HepG2 (cell line): ENCODE results near the gene GHRH. TPM values are rescaled to one million over a fixed set of nuclear protein-coding genes. Genes with fewer than 3 reads are reported as not detected.

Experiments used
- ATAC-seq: fragments of 200-7000 bp; cut with Tn5 transposase; 3 replicates; pipeline ENCODE4 v1.9.1; 2020; ENCODE audit warnings: mild to moderate bottlenecking, moderate library complexity
- BruUV-seq: library from RNA; stranded (reverse); fragments of 400-500 nt; replicated peaks from 2 replicates; lab custom pipeline; 2021; lab: Mats Ljungman, UMichigan
- CTCF ChIA-PET: fragments of 300-600 bp; formaldehyde crosslinking; extraction: SDS; loops from one replicate; lab custom pipeline; 2021; ENCODE audit warnings: low total read pairs, inconsistent platforms, low intra/inter-chr PET ratio; lab: Yijun Ruan, JAX
- POLR2A ChIA-PET: fragments of 350-600 bp; sonication (Branson Sonifier 250); formaldehyde crosslinking; loops from one replicate; lab custom pipeline; 2020; ENCODE audit warnings: antibody characterized with exemption, inconsistent platforms; lab: Yijun Ruan, JAX
- DNase-seq: peaks from one replicate; pipeline ENCODE4 v3.0.0-alpha.2; 2015; ENCODE audit warnings: low spot score
- FAIRE-seq: peaks from 3 replicates; lab custom pipeline; 2011; peaks lifted over from hg19 to GRCh38; lab: Jason Lieb, UNC
- H2AFZ ChIP-seq: one replicate; pipeline ENCODE4 v1.6.1; 2011; ENCODE audit warnings: low read length, inconsistent platforms
- H3K27ac ChIP-seq: fragments of 300-600 bp; 3 replicates; pipeline ENCODE4 v1.8.0; 2011; ENCODE audit warnings: mixed run types, mild to moderate bottlenecking, mixed read lengths, low read length, inconsistent platforms; ENCODE audit not compliant: insufficient read depth; ENCODE audit errors: extremely low read length
- H3K27me3 ChIP-seq, 2 experiments: fragments of 200-600 bp in 1 of 2; 2 replicates in 1 of 2; 3 replicates in 1 of 2; pipeline versions ENCODE4 v1.6.0 to v1.8.0; 2011; ENCODE audit warnings: low read length in 2 of 2, mild to moderate bottlenecking in 2 of 2, moderate library complexity in 2 of 2, inconsistent platforms in 1 of 2; ENCODE audit not compliant: insufficient read depth in 2 of 2, control insufficient read depth in 1 of 2
- H3K36me3 ChIP-seq, 2 experiments: fragments of 200-600 bp in 1 of 2; replicated peaks in 1 of 2; 2 replicates in 1 of 2; 3 replicates in 1 of 2; pipeline versions ENCODE4 v1.5.1 to v1.8.0; 2011; ENCODE audit warnings: low read length in 2 of 2, inconsistent platforms in 1 of 2; ENCODE audit not compliant: insufficient read depth in 2 of 2, control insufficient read depth in 1 of 2
- H3K4me1 ChIP-seq: 2 replicates; pipeline ENCODE4 v1.5.1; 2012; ENCODE audit warnings: low read length, inconsistent platforms; ENCODE audit not compliant: insufficient read depth
- H3K4me2 ChIP-seq: 2 replicates; pipeline ENCODE4 v1.6.0; 2011; ENCODE audit warnings: low read depth, low read length, inconsistent platforms
- H3K4me3 ChIP-seq, 3 experiments: fragments of 200-600 bp in 1 of 3; sonication (generic), shearing (Covaris generic) in 1 of 3; replicated peaks in 1 of 3; 2 replicates each; pipeline ENCODE4 v1.5.1; 2011 to 2016; ENCODE audit warnings: low read length in 3 of 3, inconsistent platforms in 2 of 3, low read depth in 2 of 3, mild to moderate bottlenecking in 2 of 3, control low read depth in 1 of 3, mixed read lengths in 1 of 3; ENCODE audit not compliant: insufficient read depth in 1 of 3
- H3K79me2 ChIP-seq: one replicate; pipeline ENCODE4 v1.6.1; 2011; ENCODE audit warnings: low read length, inconsistent platforms; ENCODE audit not compliant: insufficient read depth
- H3K9ac ChIP-seq: 2 replicates; pipeline ENCODE4 v1.6.0; 2011; ENCODE audit warnings: mild to moderate bottlenecking, low read depth, low read length, inconsistent platforms; ENCODE audit not compliant: insufficient read depth
- H3K9me3 ChIP-seq: 2 replicates; pipeline ENCODE4 v1.5.1; 2012; ENCODE audit warnings: mild to moderate bottlenecking, low read length
- H4K20me1 ChIP-seq: 2 replicates; pipeline ENCODE4 v1.6.0; 2011; ENCODE audit warnings: inconsistent platforms, mild to moderate bottlenecking, low read length, moderate library complexity; ENCODE audit not compliant: insufficient read depth
- NCOA1 ChIP-seq: sonication (generic); formaldehyde crosslinking; IDR thresholded peaks from 2 replicates; pipeline ENCODE4 v1.9.0; 2021; ENCODE audit warnings: missing genetic modification reagents
- PBX3 ChIP-seq: sonication (generic); formaldehyde crosslinking; IDR thresholded peaks from 2 replicates; pipeline ENCODE4 v1.8.1; 2023; ENCODE audit warnings: missing genetic modification reagents, inconsistent platforms, borderline replicate concordance
- ZBTB4 ChIP-seq: sonication (generic); formaldehyde crosslinking; IDR thresholded peaks from 2 replicates; pipeline ENCODE4 v1.4.0; 2020; ENCODE audit warnings: missing genetic modification reagents, mild to moderate bottlenecking, borderline replicate concordance
- ZNF609 ChIP-seq: sonication (generic); formaldehyde crosslinking; IDR thresholded peaks from 2 replicates; pipeline ENCODE4 v1.4.0; 2020; ENCODE audit warnings: mild to moderate bottlenecking, missing genetic modification reagents, borderline replicate concordance
- ZNF614 ChIP-seq: IDR thresholded peaks from 2 replicates; pipeline ENCODE4 v1.6.1; 2018; ENCODE audit warnings: missing biosample characterization, missing genetic modification reagents, inconsistent platforms, borderline replicate concordance
- ZNF75D ChIP-seq: sonication (generic); formaldehyde crosslinking; IDR thresholded peaks from 2 replicates; pipeline ENCODE4 v1.8.1; 2023; ENCODE audit warnings: missing genetic modification reagents, mild to moderate bottlenecking, borderline replicate concordance
- WGBS: methylation state at CpG from one replicate; pipeline ENCODE4 v1.1.6; 2017; ENCODE audit warnings: low lambda C conversion rate; 5-methylcytosine and 5-hydroxymethylcytosine counted together
- in situ Hi-C: cut with HindIII; loops from 2 replicates; pipeline ENCODE4 v1.10.0; 2017; ENCODE audit warnings: low pct_unique_long_range_greater_than_20kb; ENCODE audit not compliant: extremely low pct_ligation_motif_present
- intact Hi-C: fragments of 100-400 bp; cut with micrococcal nuclease; formaldehyde crosslinking; loops from one replicate; pipeline ENCODE4 v1.10.0; 2022; ENCODE audit not compliant: unreplicated experiment
- polyA plus RNA-seq, 8 experiments: library from polyadenylated mRNA; depleted of rRNA in 3 of 8; stranded (reverse) in 7 of 8; unstranded in 1 of 8; fragments of >200 nt; fragmentation: Illumina TruSeq in 4 of 8; extraction: Trizol in 4 of 8; gene quantifications; 2 replicates each; pipeline versions ENCODE4 v1.2.1 to v1.2.3, GENCODE V29; 2011 to 2016; ENCODE audit warnings: low read depth in 4 of 8, missing spikeins in 1 of 8, mixed read lengths in 1 of 8; ENCODE audit not compliant: insufficient read depth in 1 of 8
- total RNA-seq, 5 experiments: library from RNA; depleted of rRNA; stranded (reverse); fragments of >200 nt; fragmentation: Illumina TruSeq; extraction: Trizol; gene quantifications; 2 replicates each; pipeline ENCODE4 v1.2.3, GENCODE V29; 2016; ENCODE audit warnings: low read depth in 1 of 5

Gene GHRH
- total and polyA plus RNA-seq, 2 of the 13 experiments (the other 11 are each of a cell fraction or from before 2014, with no cell fraction given) = not detected

- intact Hi-C loops = no loop called here
These were observed 33.4 kb upstream of the GHRH start for GRCh38 chr20:37295001-37295400.

More at GRCh38 chr20:37295001-37295400, 33.4 kb upstream of the GHRH start:
- no peaks in the 10 kb centered on the region for H3K9me3 ChIP-seq
- H3K27me3 ChIP-seq = no peaks in the 10 kb centered on the region; a peak in 1 of 5 replicates
- FAIRE-seq = no peak
- no peak overlapping the region for H3K4me2 ChIP-seq
- peaks cover 5 to 16% of the 10 kb centered on the region in 2 experiments; a peak in 4 of 5 replicates for H3K36me3 ChIP-seq
- no peaks in the 10 kb centered on the region for H4K20me1 ChIP-seq
- H2AFZ ChIP-seq = no peak overlapping the region
- TF ChIP-seq PBX3 (CRISPR knock-in tag) (no peak), ZNF75D (no peak), ZNF614 (no peak), NCOA1 (CRISPR knock-in tag) (no peak), ZBTB4 (CRISPR knock-in tag) (no peak), ZNF609 (no peak)
- TF ChIP-seq, all 625 proteins: peak for 0
- WGBS = 64% methylated on average over 3 of the region's 3 CpGs
- no peak for DNase-seq
- Histone ChIP-seq H3K4me3 (no peak overlapping the region), H3K9ac (no peak overlapping the region), H3K4me1 (peaks cover 38% of the 10 kb centered on the region), H3K79me2 (peaks cover 72% of the 10 kb centered on the region), H3K27ac (no peak overlapping the region)
- ATAC-seq = no peak
- CTCF ChIA-PET = no interaction called here
- BruUV-seq = no TSS peak
- in situ Hi-C loops = no loop called here
- POLR2A ChIA-PET = no interaction called here
